ENCODE data around the gene KSR1.

The KSR1 gene

DNA sequence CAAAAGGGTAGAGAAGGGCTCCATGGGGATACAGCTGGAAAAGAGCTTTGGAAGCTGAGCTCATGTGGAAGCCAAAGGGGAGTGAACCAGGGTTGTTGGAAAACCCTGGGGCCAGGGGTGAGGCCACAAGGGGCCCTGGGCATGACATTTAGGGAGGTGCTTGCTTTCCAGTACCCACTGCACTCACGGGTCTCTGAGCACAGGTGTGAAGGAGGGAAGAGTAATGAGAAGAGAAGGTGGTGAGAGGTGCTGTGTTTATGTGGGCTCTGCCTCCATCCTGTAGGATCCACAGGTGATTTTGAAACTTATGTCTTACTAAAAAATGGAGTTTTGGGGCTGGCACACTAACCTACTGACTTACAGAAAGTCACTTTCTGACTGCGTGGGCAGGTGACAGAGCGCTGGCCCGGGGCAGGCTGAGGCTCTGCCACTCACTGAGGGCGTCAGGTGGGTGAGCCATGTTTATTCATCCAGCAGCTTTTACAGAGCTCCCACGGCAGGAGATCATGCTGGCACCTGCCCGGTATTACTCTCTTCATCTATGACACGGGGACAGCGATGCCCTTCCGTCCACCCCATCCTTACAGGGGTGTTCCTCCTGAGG, 18.9 kb downstream of the KSR1 start:
- DNase-seq: no peak

DNA sequence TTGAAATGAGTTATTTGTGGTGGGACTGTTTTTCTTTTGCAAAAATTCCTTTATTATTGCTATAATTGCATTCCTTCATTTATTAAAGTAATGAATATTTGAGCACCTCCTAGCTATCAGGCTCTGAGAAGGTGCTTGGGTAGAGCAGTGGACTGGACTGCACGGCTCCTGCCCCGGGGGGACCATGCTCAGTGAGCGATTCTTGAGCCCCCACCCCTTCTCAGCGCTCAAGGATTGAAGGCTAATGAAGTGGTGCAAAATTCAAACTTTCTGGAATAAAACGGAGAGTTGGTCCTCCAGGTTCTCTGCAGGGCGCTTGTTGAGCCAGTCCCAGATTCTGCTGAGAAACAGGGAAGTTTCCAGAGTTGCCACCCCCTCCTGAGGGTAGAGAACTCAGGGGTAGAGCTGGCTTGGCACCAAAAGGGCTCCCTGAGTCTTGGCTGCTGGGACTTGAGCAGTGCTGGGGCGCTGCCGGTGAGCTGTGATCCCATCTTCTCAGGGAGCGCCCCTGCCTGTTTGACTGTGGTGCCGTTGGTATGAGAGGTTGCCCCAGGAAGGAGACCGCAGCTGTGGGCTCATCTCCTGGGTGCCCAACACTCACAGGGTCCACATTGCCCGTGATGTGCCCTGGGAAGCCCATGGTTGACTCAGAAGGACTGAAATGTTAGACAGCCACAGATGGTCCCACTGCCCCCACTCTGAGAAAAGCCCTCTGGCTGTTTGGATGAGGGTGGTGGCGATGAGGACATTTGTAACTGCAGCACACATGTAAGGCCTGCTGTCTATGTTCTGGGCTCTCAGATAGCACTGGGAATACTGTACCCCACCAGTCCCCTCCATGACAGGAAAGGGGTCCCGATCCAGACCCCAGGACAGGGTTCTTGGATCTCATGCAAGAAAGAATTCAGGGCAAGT, 20.0 kb downstream of the KSR1 start:
- no peak for DNase-seq

DNA sequence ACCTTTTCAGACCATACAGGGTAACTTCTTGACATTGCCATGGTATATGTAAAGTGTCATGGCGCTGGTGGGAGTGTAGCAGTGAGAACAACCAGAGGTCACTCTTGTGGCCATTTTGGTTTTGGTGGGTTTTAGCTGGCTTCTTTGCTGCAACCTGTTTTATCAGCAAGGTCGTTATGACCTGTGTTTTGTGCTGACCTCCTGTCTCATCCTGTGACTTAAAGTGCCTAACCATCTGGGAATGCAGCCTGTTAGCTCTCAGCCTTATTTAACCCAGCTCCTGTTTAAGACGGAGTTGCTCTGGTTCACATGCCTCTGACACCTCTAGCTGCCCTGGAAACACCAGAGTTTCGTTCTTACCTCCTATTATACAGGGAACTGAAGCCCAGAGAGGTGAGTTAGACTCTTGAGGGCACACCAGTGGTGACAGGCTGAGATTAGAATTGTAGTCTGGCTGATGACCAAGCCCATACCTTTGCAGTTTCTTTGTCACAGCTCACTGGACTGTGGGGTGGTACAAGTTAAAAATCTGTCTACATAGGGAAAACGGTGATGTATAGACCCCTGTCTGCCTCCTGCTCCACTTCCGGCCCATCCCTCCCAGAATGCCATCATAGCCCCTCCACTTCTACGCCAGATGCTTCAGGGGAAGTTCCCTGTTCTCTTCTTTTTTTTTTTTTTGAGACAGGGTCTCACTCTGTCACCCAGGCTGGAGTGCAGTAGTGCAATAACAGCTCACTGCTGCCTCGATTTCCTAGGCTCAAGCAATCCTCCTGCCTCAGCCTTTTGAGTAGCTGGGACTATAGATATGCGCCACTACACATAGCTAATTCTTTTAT, 21.0 kb downstream of the KSR1 start:
- DNase-seq: no peak

DNA sequence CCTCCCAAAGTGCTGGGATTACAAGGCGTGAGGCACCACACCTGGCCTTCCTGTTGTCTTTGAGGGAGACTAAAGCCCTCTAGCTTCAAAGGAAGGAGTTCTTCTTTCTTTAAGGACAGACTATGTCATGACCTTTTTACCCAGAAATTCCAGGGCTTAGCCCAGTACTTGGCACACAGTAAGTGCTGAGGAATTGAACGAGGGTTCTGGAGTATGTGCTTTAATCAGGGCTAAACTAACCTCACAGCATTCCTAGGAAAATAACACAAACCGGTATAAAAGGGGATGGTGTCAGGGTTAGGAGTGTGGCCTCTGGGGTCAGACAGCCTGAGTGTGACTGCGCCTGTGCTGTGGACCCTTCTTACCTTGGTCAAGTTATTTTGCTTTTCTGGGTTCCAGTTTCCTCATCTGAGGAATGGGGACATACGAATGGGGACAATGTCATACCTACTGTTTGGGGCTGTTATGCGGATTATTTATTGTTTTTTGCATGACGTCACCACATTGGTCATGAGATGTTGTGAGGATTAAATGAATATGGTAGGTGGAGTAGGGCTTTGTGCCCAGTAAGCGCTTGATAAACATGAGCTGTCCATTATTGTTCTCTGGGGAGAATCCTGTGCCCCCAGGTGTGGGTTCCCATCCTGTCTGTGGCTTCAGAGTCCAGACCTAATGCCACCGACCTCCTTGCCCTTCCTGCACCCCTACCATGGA, 21.9 kb downstream of the KSR1 start:
- DNase-seq: no peak

DNA sequence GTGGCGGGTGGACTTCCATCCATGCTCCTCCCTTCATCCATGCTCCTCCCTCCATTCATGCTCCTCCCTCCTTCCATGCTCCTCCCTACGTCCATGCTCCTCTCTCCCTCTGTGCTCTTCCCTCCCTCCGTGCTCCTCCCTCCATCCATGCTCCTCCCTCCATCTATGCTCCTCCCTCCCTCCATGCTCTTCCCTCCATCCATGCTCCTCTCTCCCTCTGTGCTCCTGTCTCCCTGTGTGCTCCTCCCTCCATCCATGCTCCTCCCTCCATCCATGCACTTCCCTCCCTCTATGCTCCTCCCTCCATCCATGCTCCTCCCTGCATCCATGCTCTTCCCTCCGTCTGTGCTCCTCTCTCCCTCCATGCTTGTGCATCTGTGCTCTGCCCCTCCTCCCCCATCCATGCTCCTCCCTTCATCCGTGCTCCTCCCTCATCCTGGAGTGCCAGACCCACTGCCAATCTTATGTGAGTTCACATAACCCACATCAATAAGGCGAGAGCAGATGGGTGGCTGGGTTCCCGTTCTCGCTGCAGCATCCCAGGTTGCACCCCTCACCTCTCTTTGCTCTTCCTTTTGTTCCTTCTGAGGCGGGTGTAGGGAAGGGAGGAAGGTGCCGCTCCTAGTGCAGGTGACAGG, 22.8 kb downstream of the KSR1 start:
- DNase-seq: no peak

DNA sequence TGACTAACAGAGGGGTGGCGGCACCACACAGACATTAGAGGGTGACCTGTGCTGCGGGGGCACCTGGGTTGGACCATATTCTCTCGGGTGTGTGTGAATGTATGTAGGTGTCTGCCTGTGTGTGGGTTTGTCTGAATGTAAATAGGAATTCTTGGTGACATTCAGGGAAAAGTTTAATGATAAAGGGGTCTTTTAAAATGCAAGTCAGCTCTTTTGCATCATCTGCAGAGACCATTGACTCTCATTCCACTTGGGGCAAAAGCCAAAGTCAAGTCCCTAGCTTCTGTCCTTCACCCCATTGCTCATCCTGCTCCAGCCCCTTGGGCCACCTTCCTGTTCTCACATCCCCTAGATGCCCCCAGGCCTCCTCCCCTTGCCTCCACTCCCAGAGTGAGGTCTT, 23.6 kb downstream of the KSR1 start:
- DNase-seq: no peak

DNA sequence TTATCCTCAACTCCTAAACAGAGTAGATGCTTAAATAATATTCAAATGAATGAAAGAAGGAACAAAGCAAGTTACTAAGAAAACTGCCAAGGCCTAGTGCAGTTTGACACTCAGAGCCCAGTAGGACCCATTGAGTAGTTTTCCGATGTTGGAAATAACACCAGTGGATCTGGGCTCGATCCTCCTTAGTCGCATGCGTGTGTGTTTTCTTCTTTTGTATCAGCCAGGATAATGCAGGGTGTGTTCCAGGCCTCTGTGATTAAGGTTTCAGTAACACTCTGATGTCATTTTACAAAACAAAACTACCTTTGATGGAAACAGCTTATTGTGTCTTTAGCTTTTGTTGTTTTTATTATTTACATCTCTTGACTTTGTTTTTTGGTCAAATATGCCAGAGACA, 24.5 kb downstream of the KSR1 start:
- no peak for DNase-seq

DNA sequence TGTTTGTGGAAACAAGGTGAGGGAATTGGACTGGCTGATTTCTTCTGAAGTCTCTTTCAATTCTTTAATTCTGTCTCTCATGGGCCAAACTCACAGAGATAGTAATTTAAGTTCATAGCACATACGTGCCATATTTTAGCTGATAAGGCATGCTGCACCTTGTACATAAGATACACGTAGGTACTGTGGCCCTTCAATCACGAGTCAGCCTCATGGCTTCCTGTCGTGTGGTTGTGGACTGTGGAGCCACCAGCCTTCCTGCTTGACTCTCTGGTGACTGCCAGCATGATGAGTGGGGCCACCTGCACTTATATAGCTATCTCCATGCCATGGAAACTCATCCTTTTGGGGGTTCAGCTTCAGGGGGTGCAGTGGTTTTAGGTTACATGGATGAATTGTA, 25.1 kb downstream of the KSR1 start:
- DNase-seq: no peak

DNA sequence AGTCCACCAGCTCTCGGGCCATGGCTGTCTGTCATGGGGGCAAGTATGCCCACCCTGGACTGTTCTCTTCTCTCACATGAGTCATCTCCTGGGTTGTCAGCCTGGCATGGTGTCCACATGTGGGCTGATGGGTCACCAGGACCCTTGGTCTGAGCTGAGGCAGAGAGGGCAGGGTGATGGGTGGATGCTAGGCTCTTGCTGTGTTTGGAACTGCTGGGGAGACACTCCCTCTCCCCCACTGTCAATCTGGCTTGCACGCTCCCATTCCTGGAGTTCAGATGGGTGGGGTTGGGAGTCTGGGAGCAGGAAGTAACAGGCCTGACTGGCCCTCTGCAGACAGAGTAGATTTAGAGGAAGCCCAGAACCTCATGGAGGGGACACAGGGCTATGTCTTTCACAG, 28.9 kb downstream of the KSR1 start:
- no peak for DNase-seq

DNA sequence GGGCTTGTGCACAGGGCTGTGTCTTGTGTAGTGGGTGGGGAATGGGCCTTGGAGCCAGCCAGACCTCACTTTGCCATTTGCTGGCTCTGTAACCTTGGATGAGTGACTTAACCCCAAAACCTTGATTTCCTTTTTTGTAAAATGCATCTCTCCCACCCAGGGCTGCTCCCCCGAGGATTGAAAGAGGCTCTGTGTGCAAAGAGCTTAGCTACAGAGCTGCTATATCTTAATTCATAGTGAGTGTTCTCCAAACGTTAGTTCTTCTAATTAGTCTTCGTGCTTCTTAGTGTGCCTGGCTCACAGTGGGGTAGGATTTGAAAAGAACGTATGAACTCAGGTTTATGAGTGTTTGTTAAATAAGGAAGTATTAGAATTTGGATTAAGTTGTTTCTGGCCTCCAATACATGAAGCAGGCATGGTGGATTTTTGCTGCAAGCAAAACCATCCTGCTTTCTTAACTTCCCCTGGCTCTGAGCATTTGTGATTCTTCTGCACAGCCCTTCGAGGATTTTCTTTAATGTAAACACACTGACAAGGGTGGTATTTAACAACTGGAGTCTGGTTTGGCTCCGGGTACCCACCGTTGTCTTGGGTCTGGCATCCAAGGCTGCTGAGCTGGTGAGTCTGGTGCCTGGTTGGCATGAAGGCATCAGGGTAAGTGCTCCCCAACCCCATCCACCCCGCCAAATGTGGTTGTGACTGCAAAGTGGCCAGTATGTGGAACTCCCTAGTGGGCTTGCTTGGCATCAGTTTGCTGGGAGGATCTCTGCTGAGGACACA, 29.7 kb downstream of the KSR1 start:
- no peak for DNase-seq

DNA sequence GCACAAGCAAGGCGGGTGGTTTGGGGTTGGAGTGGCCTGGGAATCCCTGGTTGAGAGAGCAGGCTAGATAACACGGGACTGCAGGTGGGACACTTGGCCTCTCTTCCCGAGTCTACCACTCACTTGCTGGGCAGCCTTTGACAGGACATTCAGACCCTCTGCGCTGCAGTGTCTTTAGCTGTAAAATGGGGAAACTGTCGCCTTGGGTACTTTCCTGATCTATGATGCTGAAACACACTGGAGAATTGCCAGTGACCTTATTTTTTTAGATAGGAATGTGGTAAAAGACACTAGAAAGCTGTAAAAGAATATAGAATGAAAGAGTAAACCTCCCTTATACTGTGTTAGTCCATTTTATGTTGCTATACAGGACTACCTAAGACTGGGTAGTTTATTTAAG, 30.5 kb downstream of the KSR1 start:
- no peak for DNase-seq

DNA sequence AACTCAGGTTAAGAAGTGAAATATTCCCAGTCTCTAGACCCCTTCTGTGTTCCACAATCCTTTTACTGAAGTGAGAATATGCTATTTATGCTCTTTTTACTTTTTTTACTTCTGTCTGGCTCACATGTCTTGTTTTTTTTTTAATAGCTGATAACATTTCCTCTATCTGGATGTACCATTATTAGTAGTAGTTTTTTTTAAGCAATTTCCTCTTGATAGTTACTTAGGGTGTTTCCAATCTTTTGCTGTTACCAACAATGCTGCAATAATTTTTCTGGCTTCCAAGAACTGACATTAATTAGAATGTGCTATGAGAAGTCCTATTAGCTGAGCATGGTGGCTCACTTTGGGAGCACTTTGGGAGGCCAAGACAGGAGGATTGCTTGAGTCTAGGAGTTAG, 32.0 kb downstream of the KSR1 start:
- no peak for DNase-seq

DNA sequence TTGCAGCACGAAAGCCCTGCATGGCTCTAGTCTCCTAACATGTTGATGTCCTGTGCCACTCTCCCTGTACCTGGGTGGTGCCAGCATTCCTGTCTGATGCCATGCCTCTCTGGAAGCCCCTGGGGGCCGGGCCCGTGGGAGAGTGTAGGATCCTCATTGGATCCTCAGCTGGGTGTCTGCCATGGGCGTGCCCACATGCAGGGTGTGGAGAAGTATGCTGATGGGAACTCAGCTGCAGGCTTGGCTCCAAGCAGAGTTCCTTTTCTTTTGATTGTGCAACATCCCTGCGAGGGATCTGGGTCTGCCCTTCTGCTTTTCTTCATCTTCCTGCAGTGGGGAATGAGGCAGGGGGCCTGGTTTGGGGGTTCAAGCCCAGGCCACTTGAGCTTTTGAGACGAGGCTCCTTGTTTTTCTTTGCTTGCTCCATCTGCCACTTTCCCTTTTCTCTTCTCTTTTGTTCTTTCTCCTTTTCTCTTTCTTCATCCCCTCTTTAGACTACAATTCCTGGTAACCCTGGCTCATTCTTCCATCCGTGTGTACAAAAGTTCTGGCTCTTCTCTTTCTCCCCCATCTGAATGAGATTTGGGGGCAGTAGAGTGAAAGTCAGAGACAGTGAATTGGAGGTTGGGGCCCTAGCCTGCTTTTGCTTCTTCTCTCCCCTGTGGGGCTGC, 32.9 kb downstream of the KSR1 start:
- DNase-seq: peak; percentile 73

DNA sequence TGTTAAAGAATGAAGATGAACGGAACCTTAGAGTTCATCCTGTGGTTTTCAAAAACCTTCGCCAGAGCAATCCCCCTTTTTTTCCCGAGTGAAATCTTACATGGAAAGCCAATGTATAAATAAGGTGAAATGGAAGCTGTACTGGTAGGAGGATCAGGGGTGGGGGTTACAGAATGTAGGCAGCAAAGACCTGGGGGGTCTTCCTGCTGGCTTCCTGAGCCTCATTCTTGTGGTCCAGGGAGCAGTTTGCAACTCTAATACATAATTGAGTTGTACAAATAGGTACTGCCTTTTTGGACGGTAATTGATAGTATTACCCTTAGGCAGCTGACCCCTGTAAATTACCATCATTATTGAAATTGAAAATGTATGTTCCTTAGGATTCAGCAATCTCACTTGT, 34.1 kb downstream of the KSR1 start:
- DNase-seq: no peak

DNA sequence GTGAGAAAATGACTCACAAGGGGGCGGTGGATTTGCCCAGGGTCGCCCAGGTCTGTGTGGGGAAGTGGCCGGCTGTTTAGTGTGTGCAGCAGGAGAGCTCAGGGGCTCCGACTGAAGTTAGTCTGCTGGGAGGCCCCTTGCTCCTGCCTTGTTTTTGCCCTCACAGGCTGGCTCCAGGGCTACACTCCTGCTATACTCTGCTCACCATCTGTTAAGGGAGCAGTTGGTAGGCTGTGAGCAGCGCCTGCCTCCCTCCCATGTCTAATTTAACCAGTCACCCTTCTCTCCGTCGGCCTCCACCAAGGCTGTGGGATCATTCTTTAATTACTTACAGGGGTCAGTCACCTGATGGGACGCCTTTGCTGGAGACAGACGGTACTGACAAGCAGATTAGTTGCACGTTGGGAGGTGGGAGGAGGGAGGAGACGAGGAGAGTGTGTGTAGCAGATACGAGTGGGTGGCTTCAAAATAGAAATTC, 35.5 kb downstream of the KSR1 start:
- DNase-seq: no peak

DNA sequence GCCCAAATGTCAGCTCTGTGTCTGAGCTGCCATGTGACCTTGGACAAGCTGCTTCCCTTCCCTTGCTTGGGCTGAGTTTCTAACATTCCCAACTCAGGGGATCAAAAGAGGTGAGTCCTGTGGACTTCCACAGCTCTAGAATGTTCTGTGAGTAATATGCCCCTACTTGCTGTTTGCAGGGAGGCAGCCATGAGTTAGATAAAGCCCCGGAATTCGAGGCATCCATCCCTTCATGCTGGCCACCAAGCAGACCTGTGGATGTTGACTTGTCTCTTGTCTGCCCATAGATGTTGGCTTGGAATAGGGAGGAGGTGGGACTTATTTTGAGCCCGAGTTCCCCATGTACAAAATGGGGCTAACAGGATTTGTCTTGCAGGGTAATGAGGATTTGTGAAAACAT, 36.2 kb downstream of the KSR1 start:
- DNase-seq: no peak

DNA sequence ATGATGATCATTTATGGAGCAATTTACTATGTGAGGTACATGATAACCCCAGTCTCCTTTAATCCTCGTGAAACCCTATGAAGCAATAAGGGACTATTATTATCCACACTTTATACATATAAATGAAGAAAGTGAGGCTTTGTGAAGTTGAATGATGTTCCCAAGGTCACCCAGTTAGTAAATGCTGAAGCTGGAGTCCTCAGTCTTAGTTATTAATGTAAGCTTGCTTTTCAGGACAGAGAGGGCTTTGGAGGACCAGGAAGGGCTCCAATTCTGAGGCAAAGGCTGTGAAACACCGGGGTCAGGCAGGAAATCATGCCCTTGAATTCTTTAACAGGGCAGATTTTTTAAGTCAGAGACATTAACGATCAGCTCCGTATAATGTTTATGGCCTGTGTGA, 36.8 kb downstream of the KSR1 start:
- DNase-seq: no peak

DNA sequence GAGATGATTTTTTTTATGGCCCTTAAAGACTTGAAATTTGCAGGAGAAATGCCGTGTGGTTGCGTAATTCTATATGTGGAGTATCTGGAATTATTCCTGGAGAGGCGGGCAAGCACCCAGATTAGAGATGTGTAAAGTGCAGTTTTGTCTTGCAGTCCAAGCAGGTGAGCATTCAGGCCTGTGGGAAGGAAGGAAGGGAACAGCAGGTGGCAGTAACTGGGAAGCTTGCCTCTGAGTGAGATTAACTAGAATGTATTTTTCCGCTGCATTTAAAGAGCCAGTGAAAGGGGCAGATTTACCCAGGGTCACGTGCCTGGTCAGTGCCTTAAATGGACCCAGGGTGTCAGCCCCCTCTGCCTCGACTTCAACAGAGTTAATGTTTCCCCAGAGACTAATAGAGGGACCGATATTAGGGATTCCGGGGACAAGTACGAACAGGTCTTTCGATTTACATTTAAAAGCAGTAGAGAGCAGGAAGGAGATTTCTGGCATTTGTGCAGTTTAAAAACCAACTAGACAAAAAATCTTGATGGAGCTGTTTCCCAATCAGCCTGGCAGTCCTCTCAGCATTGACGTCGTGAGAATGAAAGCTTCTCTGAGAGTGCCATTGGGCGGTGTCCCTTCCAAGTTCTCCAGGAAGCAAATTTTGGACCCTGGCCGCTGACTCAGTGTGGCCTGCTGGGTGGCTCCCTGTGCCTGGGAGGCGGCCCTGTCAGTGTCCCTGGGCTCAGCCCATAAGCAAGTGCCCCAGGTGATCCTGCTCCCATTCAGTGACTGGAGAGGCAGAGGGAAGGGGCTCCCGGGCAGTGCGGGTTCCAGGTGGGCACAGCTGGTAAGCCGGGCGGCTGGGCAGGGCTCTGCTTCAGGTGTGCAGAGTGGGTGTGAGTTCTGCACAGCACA, 38.2 kb downstream of the KSR1 start:
- DNase-seq: no peak

DNA sequence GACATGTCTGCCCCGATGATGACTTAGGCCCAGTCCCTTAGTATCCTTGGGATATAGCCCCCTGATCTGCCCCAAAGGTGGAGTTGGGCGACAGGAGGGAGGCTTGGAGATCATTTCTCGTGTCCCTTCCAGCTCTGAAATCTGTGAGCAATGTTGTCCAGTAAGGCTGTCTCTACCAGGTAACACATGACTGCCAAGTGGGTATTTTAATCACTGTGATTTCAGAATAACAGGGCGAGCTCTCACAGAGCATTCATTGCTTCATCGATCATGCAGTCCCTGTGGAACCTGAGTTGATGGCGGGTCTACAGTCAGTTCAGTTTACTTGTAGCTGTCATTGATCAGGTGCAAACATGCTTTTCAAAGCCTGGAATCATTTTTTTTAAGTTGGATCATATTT, 39.2 kb downstream of the KSR1 start:
- no peak for DNase-seq

DNA sequence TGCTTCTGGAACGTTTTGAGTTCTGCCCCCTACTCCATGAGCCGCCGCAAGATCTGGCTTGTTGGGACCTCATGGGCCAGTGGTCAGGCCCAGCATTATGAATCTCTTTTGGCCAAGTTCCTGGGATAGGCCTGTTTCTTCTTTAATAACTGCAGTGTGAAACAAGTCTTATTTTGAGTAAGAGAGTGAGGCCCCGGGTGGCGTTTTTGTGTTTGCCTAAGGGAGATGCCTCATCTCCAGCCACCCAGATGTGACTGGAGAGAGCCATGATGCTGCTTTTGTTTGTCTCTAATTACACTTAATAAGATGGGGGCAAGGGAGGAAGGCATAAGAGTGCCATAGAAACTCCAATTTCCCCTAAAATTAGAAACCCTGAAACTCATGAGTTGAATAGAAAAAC, 39.8 kb downstream of the KSR1 start:
- no peak for DNase-seq
